GM19397 (cell line): ENCODE results near the gene PGLYRP1.

ENCODE experiments used
- ATAC-seq: cut with Tn5 transposase; IDR thresholded peaks from one replicate; pipeline ENCODE4 v1.9.1; 2021; ENCODE audit warnings: mild to moderate bottlenecking, moderate library complexity; ENCODE audit not compliant: unreplicated experiment

Gene PGLYRP1

DNA sequence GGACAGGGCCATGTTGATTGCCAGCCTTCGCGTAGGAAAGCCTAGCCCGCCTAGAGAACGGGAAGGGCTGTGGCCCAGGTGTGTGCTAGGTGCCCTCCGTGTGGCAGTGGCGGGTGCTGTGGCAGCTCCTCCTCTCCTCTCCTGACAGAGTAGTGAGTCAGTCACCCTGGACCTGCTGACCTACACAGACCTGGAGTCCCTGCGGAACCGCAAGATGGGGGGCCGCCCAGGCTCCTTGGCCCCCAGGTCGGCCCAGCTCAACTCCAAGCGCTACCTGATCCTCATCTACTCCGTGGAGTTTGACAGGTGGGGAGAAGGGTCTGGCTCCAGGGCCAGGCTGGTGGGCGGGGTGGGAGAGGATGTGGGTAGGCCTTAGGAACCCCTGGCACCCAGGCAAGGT, 16.4 kb downstream of the PGLYRP1 start:
- ATAC-seq: no peak

DNA sequence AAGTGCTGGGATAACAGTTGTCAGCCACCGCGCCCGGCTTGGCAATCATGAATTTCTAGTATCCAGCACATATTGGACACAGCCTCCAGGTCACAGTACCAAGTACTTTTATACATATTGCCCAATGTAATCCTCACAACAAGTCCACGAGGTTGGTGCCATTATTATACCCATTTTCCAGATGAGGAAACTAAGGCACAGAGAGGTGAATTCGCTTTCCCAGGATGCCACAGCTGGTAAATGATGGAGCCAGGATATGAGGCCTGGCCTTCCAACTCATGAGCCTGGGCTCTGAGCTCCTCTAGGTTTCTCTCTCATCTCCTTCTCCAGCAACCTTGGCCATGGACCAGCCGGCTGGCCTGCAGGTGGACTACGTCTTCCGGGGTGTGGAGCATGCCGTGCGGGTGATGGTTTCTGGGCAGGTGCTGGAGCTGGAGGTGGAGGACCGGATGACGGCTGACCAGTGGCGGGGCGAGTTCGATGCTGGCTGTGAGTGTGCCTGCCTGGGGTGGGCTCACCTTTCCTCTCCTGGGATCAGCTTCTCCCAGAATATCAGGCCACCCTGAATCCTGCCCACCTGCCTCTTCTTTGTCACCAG, 20.1 kb downstream of the PGLYRP1 start:
- no peak for ATAC-seq

DNA sequence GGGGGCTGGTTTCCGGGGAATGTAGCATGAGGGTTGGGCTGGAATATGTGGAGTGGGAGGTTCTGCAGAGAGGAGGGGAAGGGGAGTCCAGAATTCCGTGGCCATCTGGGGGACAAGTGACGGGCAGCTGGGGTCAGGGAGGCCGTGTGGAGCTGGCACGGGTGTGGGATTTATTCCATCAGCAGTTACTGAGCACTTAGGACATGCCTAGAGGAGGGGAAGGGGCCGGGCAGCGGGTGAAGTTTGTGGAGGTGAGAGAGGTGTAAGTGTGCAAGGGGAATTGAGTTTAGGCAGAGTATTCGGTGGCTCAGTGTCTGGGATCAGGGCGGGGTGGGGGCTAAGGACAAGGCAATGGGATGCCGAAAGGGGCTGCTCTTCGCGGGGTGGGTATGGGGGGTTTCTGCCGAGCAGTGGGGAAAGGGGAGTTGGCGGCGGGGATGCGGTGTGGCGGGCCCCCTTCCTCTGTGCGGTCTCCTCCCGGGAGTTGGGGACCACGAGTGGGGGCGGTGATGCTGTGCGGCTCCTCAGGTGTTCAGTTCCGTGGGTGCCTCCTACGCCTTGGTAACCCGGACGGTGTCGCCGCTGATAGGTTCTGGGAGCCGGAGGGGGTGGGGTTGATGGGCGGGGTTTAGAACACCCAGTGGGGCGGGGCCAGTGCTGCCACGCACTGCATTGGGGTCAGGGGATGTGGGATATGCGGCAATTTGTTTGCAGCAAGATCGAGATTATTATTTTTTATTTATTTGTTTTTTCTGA, 22.2 kb downstream of the PGLYRP1 start:
- no peak for ATAC-seq

GRCh38 chr19:45999653-46000121, 23.2 kb downstream of the PGLYRP1 start:
- ATAC-seq: no peak

GRCh38 chr19:45998834-45999233, 24.0 kb downstream of the PGLYRP1 start:
- ATAC-seq: no peak

DNA sequence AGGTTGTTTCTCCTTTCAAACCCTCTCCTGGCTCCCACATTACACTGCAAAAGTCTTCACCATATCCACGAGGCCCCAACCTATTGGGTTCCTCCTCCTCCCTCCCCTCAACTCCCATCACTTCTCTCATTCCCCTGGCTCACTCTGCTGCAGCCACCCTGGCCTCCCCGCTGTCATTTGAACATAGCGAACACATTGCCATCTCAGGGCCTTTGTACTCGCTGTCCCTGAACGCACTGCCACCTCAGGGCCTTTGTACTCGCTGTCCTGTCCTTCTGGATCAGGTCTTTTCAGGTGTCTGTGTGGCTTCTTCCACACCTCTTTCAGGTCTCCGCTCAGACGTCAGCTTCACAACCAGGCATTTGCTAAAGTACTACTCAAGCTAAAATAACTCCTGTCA, 25.9 kb downstream of the PGLYRP1 start:
- ATAC-seq: no peak

DNA sequence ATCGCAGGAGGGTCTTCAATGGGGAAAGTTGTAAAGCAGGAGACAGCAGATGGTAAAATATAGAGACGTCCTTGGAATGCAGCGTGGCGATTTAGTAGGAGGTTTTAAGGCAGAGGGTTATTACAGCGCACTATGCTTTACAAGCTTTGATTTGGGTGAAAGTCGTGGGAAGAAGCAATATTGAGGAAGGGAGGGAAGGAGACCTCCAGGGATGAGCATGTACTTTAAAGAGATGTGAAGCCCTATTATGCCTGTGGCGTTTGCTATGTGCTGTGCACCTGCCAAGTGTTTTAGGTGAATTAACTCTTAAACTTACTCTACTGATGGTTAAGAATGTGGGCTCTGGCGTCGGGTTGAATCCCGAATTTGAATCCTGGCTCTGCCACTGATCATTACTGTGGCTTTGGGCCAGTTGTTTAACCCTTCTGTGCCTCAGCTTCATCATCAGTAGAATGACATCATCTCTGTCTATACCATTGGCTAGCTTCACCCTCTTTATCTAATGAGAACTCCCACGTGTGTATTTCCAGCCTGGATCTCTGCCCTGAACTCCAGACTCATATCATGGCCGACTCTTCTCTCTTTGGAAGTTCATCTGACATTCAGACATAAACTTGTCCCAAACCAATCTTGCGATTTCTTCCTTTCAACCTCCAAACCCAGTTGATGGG, 27.0 kb downstream of the PGLYRP1 start:
- no peak for ATAC-seq

DNA sequence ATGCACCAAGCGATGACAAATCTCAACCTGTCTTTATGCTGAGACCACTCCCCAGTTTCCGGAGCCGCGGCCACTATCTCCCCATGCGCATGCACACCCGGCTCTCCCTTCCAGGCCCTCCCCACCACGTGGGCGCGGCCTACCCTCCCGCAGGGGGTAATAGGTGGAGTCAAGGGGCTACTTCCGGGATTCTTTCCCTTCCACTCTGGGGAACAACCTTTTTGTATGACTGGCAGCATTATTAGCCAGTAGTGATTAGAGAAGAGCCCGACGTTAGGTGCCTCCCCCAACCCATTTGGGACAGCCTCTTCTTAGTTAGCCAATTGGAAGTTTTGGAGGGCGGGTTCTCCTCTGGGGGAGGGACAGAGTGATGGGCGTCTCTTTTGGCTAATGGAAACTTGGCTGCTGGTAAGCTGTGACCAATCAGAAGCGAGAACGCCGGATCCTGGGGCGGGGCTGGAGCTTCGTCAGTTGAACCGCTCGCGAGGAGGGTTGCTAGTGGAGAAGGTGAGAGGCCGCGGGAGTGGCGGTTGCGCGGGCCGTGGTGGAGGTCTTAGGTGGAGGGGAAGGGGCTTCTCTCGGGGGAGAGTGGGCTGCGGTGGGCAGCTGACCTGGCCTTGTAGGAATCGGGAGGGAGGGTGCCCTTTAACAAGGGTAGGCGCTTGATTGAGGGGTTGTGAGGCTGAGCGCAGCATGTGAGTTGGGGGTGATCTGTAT, 27.7 kb downstream of the PGLYRP1 start, which contains the start of gene CCDC61:
Gene CCDC61 (plus strand): TSS at position 470 of the 717 bp plus-strand sequence. CDS start 7,552 bp downstream, outside the sequence.
- ATAC-seq: peak; percentile 95

- peak; percentile 3 for ATAC-seq
These were observed 28.3 kb downstream of the PGLYRP1 start for GRCh38 chr19:45994456-45994997.

DNA sequence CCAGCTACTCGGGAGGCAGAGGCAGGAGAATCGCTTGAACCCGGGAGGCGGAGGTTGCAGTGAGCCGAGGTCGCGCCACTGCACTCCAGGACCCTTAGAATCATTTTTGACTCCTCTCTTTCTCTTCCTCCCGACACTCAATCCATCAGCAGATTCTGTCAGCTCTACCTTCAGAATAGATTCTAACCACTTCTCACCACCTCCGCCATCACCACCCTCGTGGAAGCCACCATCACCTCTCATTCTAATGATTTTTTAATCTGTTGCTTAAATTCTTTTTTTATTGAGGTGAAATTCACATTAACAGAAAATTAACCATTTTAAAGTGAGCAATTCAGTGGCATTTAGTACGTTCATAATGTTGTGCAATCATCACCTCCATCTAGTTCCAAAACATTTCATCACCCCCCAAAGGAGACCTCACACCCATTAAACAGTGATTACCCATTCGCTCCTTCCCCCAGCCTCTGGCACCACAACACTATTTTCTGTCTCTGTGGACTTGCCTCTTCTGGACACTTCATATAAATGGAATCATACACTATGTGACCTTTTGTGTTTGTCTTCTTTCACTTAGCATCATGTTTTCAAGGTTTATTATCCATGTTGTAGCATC, 32.6 kb downstream of the PGLYRP1 start:
- ATAC-seq: no peak

DNA sequence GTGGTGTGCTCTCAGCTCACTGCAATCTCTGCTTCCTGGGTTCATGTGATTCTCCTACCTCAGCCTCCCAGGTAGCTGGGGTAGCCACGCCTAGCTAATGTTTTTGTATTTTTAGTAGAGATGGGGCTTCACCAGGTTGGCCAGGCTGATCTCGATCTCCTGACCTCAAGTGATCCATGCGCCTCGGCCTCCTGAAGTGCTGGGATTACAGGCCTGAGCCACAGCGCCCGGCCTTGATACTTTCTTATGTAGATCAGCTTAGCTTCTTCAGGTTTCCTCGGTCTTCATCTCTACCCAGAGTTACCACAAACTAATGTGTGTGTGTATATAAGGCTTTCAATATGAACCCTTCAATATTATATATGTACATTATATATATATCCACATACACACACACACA, 37.5 kb downstream of the PGLYRP1 start:
- no peak for ATAC-seq

- ATAC-seq: no peak
These were observed 41.5 kb downstream of the PGLYRP1 start for GRCh38 chr19:45981350-45981749.

DNA sequence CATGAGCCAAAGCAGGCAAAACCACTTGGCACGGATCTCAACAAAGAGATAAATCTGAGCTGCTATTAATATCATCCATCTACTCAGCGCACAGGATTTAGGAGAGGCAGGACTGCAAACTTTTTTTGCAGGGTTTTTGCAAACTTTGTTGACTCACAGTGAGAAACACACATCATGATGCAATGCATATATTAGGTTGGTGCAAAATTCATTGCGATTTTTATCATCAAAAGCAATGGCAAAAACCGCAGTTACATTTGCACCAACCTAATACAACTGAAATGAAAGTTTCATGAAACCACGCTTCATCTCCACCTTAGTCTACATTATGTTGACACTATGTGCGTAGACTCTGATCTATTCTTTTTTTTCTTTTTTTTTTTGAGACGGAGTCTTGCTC, 44.7 kb downstream of the PGLYRP1 start:
- no peak for ATAC-seq

DNA sequence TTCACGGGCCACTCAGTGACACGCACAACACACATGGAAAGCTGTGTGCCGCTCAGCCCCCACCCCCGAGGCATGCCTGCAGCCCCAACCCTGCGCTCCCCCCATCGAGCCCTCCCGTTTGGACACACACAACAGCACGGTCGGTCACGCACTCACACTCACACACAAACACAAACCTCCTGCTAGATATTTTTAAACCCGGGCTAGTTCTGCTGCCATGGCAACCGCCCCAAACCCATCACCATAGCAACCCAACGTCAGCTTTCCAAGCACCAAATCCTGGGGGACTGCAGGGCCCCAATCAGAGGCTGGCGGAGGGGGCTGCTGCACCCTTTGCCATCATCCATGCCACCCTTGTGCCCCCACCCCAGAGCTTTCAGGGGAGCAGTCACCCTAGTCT, 46.7 kb downstream of the PGLYRP1 start:
- no peak for ATAC-seq

- no peak for ATAC-seq
These were observed 47.4 kb downstream of the PGLYRP1 start for GRCh38 chr19:45975306-45976070.

- no peak for ATAC-seq
These were observed 49.1 kb downstream of the PGLYRP1 start, which contains the start of gene NOVA2 for GRCh38 chr19:45973553-45974338. TSS of gene NOVA2 (minus strand) at chr19:45973865. CDS start at chr19:45973351, 514 bp downstream.

DNA sequence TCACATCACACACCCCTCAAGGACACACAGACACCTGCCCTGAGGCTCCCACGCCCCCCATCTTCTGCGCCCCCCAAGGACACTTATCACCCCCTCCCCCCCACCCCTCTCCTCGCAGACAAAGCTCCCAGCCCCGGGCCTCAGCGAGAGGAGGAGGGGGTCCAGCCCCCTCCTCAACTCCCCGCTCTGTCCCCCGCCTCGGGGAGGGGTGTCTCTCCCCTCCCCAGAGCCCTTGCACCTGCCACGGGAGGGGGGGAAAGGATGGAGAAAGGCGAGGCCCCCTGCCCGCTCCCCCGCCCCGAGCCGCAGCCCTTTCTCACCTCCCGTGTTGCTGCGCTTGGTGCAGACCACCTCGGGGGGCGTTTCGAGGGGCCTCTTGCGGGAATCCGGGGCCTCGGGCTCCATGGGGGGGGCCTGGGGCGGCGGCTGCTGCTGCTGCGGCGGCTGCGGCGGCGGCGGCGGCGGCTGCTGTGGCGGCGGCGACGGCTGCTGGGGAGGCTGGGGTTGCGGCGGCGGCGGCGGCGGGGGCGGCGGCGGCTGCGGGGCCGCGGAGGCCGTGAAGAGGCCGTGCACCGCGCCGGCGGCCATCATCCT, 49.8 kb downstream of the PGLYRP1 start:
- ATAC-seq: no peak
